ENCODE data around the gene ATPAF1.
"Not testable (repeated sequence)": the region's sequence is repeated elsewhere in the genome, so short reads cannot be mapped to it uniquely, and the experiment has no call there.

ATPAF1 gene

GRCh38 chr1:46667782-46668760 is at the start of gene ATPAF1:
ATPAF1 (minus strand) TSS chr1:46668364; CDS start chr1:46668322, 42 bp downstream.
- DNase-seq (ENCODE audit: low spot score), result peak; percentile 79

GRCh38 chr1:46717654-46718053 is 49.5 kb upstream of the ATPAF1 start:
- DNase-seq (ENCODE audit: low spot score), result no peak

- DNase-seq (ENCODE audit: low spot score), result no peak
These were observed 46.8 kb upstream of the ATPAF1 start for GRCh38 chr1:46714976-46715375.

GRCh38 chr1:46708121-46708520 is 40.0 kb upstream of the ATPAF1 start:
- DNase-seq (ENCODE audit: low spot score), result no peak

- DNase-seq (ENCODE audit: low spot score), result no peak
These were observed 37.2 kb upstream of the ATPAF1 start for GRCh38 chr1:46705408-46705807.

GRCh38 chr1:46703927-46704641 is 35.9 kb upstream of the ATPAF1 start:
- no peak for DNase-seq (ENCODE audit: low spot score)

- no peak for DNase-seq (ENCODE audit: low spot score)
These were observed 31.5 kb upstream of the ATPAF1 start for GRCh38 chr1:46699666-46700065.

GRCh38 chr1:46697053-46697452 is 28.9 kb upstream of the ATPAF1 start:
- no peak for DNase-seq (ENCODE audit: low spot score)

- not testable (repeated sequence) for DNase-seq (ENCODE audit: low spot score)
These were observed 26.5 kb upstream of the ATPAF1 start for GRCh38 chr1:46694676-46695075.

- DNase-seq (ENCODE audit: low spot score), result no peak
These were observed 24.9 kb upstream of the ATPAF1 start for GRCh38 chr1:46692811-46693770.

- no peak for DNase-seq (ENCODE audit: low spot score)
These were observed 24.0 kb upstream of the ATPAF1 start for GRCh38 chr1:46691997-46692790.

GRCh38 chr1:46690931-46691421 is 22.8 kb upstream of the ATPAF1 start:
- no peak for DNase-seq (ENCODE audit: low spot score)

- DNase-seq (ENCODE audit: low spot score), result no peak
These were observed 21.7 kb upstream of the ATPAF1 start for GRCh38 chr1:46689897-46690296.

- no peak for DNase-seq (ENCODE audit: low spot score)
These were observed 21.2 kb upstream of the ATPAF1 start for GRCh38 chr1:46689356-46689755.

GRCh38 chr1:46687921-46688509 is 19.9 kb upstream of the ATPAF1 start:
- no peak for DNase-seq (ENCODE audit: low spot score)

- no peak for DNase-seq (ENCODE audit: low spot score)
These were observed 19.0 kb upstream of the ATPAF1 start for GRCh38 chr1:46687093-46687659.

GRCh38 chr1:46686255-46686654 is 18.1 kb upstream of the ATPAF1 start:
- DNase-seq (ENCODE audit: low spot score), result no peak

- DNase-seq (ENCODE audit: low spot score), result no peak
These were observed 16.5 kb upstream of the ATPAF1 start for GRCh38 chr1:46684670-46685069.

GRCh38 chr1:46682064-46682463 is 13.9 kb upstream of the ATPAF1 start:
- no peak for DNase-seq (ENCODE audit: low spot score)
